GM15510 (cell line): Measurements from ENCODE around the gene GUCA1A.

Source experiments
- POLR2A ChIP-seq: IDR thresholded peaks from 3 replicates; pipeline ENCODE4 v1.6.1; 2011; ENCODE audit warnings: borderline replicate concordance; ENCODE audit not compliant: insufficient read length; ENCODE audit errors: extremely low read depth

Gene GUCA1A

GRCh38 chr6:42182101-42182500 is 8.9 kb downstream of the GUCA1A start:
- TF ChIP-seq POLR2A: no peak

GRCh38 chr6:42184475-42184874 is 11.3 kb downstream of the GUCA1A start:
- TF ChIP-seq POLR2A: no peak

GRCh38 chr6:42185597-42185996 is 12.4 kb downstream of the GUCA1A start:
- TF ChIP-seq POLR2A: no peak

- no peak for TF ChIP-seq POLR2A
These were observed 15.2 kb downstream of the GUCA1A start for GRCh38 chr6:42188406-42188805.

- TF ChIP-seq POLR2A: no peak
These were observed 17.5 kb downstream of the GUCA1A start for GRCh38 chr6:42190554-42191183.

- TF ChIP-seq POLR2A: no peak
These were observed 20.3 kb downstream of the GUCA1A start for GRCh38 chr6:42193491-42193894.

- TF ChIP-seq POLR2A: no peak
These were observed 20.9 kb downstream of the GUCA1A start for GRCh38 chr6:42194056-42194455.

GRCh38 chr6:42195415-42195814 is 22.3 kb downstream of the GUCA1A start:
- TF ChIP-seq POLR2A: no peak

GRCh38 chr6:42197555-42198362 is 24.6 kb downstream of the GUCA1A start:
- no peak for TF ChIP-seq POLR2A

- TF ChIP-seq POLR2A: no peak
These were observed 26.2 kb downstream of the GUCA1A start for GRCh38 chr6:42199106-42199981.

GRCh38 chr6:42200035-42200434 is 26.9 kb downstream of the GUCA1A start:
- TF ChIP-seq POLR2A: no peak

GRCh38 chr6:42201382-42201781 is 28.2 kb downstream of the GUCA1A start:
- no peak for TF ChIP-seq POLR2A

- no peak for TF ChIP-seq POLR2A
These were observed 30.0 kb downstream of the GUCA1A start for GRCh38 chr6:42203183-42203582.

GRCh38 chr6:42204768-42205282 is 31.7 kb downstream of the GUCA1A start:
- TF ChIP-seq POLR2A: no peak

GRCh38 chr6:42210551-42210950 is 37.4 kb downstream of the GUCA1A start:
- TF ChIP-seq POLR2A: no peak
